Anterior cingulate cortex (tissue), 58 donors: ENCODE results near the gene GPR52.
"Not testable (repeated sequence)": the region's sequence is repeated elsewhere in the genome, so short reads cannot be mapped to it uniquely, and the experiment has no call there.

Source experiments
- DNase-seq, 58 donors: peaks; one replicate each; lab custom pipeline; 2025; lab: John Stamatoyannopoulos, UW

GPR52 gene

GRCh38 chr1:174447866-174448530 lies at the start of gene GPR52:
GPR52 (plus strand) TSS chr1:174447964; CDS start chr1:174448112, 148 bp downstream.
- DNase-seq = peak in 5 of 58 donors; percentile 1 to 22 (median 14)

- no peak for DNase-seq
Observed at GRCh38 chr1:174398246-174398645, 49.5 kb upstream of the GPR52 start.

GRCh38 chr1:174399211-174399610 lies 48.6 kb upstream of the GPR52 start:
- DNase-seq = no peak

- no peak for DNase-seq
Observed at GRCh38 chr1:174401075-174401474, 46.7 kb upstream of the GPR52 start.

- DNase-seq = no peak
Observed at GRCh38 chr1:174405219-174405618, 42.5 kb upstream of the GPR52 start.

GRCh38 chr1:174406421-174406820 lies 41.3 kb upstream of the GPR52 start:
- no peak for DNase-seq

GRCh38 chr1:174407665-174408064 lies 40.1 kb upstream of the GPR52 start:
- DNase-seq = no peak

GRCh38 chr1:174408146-174408545 lies 39.6 kb upstream of the GPR52 start:
- no peak for DNase-seq

GRCh38 chr1:174409801-174410200 lies 38.0 kb upstream of the GPR52 start:
- DNase-seq = not testable (repeated sequence)

- no peak for DNase-seq
Observed at GRCh38 chr1:174413632-174414031, 34.1 kb upstream of the GPR52 start.

GRCh38 chr1:174414203-174414602 lies 33.6 kb upstream of the GPR52 start:
- no peak for DNase-seq

GRCh38 chr1:174415506-174415905 lies 32.3 kb upstream of the GPR52 start:
- DNase-seq = no peak

GRCh38 chr1:174417921-174418320 lies 29.8 kb upstream of the GPR52 start:
- no peak for DNase-seq

GRCh38 chr1:174425121-174425520 lies 22.6 kb upstream of the GPR52 start:
- DNase-seq = no peak

- DNase-seq = no peak
Observed at GRCh38 chr1:174426153-174426552, 21.6 kb upstream of the GPR52 start.

GRCh38 chr1:174428033-174428432 lies 19.7 kb upstream of the GPR52 start:
- no peak for DNase-seq

GRCh38 chr1:174428739-174429138 lies 19.0 kb upstream of the GPR52 start:
- no peak for DNase-seq

- no peak for DNase-seq
Observed at GRCh38 chr1:174433451-174433850, 14.3 kb upstream of the GPR52 start.

GRCh38 chr1:174445351-174445750 lies 2.4 kb upstream of the GPR52 start:
- DNase-seq = no peak

- peak in 5 of 58 donors; percentile 5 to 32 (median 17) for DNase-seq
Observed at GRCh38 chr1:174445817-174446216, 1.9 kb upstream of the GPR52 start.

GRCh38 chr1:174448531-174448883 lies 743 bp downstream of the GPR52 start:
- no peak for DNase-seq

GRCh38 chr1:174448974-174449373 lies 1.2 kb downstream of the GPR52 start:
- peak in 4 of 58 donors; percentile 1 to 23 (median 2) for DNase-seq

GRCh38 chr1:174451408-174451807 lies 3.6 kb downstream of the GPR52 start:
- DNase-seq = no peak
